ENCODE measurements around the gene JADE1.
A peak's percentile ranks its signal among the peaks of the same experiment; 100 is the strongest.

Gene JADE1

DNA sequence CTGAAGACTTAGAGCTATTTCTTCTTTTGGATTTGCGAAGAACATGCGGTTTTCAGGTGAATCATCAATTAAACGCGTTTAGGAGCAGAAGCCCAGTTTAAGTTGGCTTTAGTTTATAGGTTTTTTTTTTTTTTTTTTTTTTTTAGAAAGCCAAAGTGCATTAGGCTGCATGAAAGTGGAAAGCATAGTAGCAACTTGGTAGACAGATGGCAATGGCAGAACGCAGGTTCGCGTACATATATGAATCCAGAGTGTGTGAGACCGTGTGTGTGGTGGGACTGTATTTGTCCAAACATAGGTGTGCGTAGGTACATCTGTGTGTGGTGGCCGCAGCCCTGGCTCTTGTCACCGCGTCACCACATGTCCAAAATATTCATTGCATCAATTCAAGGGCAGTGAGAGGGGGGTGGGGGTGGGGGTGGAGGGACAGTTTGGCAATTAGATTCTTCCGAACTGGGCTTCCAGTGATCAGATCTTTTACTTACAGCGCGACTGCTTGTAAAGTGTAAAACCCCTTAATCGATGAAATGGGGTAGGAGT lies 901 bp downstream of the JADE1 start:
- no peak for DNase-seq (ENCODE audit: low read depth in 2 of 2, low spot score in 1 of 2)

DNA sequence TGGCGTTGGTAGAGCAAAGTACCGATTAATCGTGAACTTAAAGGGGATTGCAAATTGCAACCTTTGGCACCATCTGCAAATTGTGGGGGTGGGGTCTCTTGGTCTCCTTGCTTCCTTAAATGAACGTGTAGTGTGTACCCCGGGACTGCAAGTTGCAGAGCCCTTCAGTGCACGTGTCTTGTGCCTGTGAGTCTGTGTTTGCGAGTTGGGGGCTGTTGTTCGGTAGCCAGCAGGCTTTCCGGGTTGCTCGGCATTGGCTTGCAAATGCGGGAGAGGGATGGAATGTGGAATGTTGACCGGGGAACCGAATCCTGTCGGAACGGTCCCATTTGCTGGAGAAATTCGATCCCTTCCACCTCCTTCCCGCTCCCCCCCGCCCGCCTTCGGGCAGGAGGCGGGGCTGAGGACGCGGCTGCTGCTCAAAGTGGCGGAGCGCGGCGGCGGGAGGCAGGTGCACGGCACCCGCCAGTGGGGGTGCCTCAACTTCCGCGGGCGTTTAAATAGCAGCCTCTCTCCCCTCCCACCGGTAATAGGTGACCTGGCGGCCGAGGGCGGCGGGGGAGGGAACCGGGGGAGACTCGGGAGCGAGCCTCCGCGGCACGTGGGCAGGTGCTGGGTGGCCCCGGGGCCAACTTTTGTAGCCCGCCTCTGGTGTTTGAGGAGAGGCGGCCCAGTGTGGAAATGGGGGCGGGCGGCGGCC lies 1.5 kb downstream of the JADE1 start:
- peak; percentile 55 to 68 for DNase-seq (ENCODE audit: low read depth in 2 of 2, low spot score in 1 of 2)

DNA sequence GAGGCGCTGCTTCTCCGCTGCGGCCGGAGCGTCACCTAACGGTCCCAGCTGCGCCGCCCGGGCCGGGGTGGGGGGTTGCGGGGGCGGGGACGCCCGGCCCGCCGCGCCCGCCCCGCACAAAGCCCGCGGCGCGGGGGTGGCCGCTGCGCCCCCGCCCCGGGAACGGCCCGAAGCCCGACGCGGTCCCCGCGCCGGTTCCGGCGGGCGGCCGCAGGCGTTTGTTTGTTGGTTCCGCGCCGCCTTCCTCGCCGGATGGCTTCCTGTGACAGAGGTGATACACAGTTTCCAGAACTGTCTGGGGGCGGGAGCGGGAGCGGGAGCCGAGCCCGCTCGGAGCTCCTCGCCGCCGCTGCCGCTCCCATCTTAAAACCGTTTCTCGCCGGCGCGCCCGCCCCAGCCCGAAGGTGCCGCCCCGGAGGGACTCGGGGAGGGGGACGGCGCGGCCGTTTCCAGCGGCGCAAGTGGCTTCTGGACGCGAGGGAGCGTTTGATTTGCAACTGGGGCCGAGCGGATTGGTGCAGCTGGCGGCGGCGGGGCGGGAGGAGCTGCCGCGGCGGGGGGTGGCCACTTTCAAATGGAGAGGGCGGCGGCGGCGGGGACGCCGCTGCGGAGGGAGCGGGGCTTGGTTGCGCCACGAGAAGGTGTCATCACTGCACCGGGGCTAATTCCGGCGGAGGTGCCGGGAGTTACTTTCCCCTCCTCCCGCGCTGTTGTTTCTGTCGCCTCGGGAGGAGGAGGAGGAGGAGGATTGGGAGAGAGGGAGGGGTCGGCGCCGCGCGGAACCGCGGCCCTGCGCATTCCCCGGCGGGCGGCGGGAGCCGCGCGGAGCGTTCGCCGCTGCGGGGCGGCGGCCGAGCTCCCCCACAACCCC lies 2.3 kb downstream of the JADE1 start:
- peak; percentile 66 to 71 for DNase-seq (ENCODE audit: low read depth in 2 of 2, low spot score in 1 of 2)

DNA sequence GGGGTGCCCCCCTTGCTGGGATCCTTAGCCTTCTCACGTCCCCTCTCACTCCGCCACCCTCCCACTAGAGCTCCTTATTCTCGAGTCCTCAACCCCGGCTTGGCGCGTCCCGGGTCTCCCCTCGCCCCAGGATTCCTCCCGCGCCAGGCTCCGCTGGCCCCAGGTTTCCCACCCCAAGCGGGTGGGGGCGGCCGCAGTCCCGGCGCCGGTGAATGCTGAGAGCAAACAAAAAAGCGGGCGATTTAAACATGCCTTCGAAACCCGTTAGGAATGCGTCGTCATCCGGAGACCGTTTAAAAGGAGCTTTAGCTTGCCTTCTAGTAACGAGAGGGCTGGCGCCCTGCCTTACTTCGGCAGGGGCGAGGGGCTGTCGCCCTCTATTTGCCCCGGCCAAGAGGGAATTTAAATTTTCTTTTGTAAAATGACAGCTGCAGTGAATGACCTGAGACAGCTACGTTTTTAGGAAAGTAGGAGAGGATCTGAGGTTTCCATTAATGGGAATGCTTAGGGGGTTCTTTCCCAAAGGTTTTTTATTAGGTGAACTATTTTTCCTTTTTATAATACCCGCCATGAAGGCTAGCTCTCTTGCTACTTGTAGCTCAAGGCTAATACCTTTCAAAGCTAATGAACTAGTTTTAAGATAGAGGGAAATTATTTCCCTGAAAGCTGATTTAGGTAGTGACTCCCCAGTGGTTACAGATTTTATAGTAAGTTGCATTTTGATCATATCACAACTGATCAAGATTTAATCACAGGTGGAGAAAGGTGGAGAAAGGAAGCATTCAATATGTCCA lies 3.1 kb downstream of the JADE1 start:
- no peak for DNase-seq (ENCODE audit: low read depth in 2 of 2, low spot score in 1 of 2)

DNA sequence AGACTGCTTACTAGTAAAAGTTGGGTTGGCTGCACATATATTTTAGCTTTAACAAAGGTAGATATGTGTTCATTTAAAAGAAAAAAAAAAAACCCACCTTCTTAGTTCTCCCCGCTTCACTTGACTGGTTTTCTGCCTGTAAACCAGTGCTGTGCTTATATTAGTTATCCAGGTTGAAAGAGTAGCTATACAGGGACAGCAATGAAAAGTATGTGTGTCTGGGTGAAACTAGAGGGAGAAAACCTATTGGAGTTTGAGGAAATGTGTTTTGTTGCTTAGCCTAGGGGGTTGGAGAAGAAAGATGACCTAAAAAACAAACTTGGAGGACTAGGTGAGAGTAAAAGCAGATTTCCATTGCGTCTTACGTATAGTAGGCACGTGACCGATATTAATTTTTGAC lies 4.5 kb downstream of the JADE1 start:
- no peak for DNase-seq (ENCODE audit: low read depth in 2 of 2, low spot score in 1 of 2)

DNA sequence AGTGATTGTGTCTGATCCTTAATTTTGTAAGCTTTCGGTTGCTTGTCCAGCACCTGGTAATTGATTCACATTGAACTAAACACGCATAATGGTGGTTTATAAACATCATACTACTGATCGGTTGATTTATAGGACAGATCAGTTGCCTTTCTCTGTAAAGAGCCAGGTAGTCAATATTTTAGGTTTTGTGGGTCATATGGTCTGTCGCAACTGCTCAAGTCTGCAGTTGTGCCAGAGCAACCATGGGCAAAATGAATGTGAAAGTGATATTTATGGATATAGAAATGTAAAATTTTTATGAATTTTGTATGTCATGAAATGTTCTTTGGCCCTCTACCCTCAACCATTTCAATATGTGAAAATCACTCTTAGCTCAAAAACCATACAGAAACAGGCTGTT lies 8.9 kb downstream of the JADE1 start:
- no peak for DNase-seq (ENCODE audit: low read depth in 2 of 2, low spot score in 1 of 2)

DNA sequence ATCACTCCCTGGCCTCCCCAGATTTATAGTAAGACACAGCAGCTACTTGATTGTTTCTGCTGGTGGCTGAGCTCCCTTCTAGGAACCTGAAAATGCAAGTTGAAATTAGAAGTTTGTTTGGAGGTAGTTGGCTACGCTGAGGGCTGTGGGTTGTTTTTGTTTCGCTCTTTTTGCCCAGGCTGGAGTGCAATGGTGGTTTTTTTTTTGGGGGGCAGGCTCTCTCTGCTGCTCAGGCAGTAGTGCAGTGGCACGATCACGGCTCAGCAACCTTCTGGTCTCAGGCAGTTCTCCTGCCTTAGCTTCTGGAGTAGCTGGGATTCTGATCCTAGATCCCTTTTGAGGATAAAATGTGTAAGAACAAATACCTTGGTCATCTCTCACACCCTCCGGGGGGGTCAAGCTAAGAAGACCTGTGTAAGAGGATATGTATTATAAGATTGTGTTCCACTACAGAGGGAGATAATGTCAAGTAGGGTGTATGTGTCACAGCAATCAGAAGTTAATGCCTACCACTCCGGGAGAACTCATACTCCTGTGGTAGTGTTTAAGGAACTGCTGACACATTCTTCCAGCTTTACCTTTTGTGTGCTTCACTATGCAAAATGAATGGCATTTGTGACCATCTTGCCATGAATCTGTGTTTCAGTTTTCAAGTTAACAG lies 9.7 kb downstream of the JADE1 start:
- DNase-seq (ENCODE audit: low read depth in 2 of 2, low spot score in 1 of 2): no peak

DNA sequence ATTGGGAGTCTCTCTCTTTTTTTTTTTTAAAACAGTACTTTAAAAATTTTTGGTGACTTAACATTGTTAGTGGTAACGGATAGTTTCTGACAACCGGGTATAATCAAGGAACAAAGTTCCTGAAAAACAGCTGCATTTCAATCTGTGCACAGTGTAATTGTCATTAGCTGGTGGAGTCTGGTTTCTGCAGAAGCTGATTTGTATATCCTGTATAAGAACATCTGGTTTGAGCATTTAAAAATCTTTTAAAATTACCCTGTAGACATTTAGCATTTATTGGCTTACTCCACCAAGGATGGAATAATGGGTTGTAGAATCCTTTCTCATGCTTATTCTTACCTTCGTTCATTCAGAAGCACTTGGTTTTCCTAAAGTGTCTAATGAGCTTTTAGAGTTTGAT lies 11.2 kb downstream of the JADE1 start:
- no peak for DNase-seq (ENCODE audit: low read depth in 2 of 2, low spot score in 1 of 2)

DNA sequence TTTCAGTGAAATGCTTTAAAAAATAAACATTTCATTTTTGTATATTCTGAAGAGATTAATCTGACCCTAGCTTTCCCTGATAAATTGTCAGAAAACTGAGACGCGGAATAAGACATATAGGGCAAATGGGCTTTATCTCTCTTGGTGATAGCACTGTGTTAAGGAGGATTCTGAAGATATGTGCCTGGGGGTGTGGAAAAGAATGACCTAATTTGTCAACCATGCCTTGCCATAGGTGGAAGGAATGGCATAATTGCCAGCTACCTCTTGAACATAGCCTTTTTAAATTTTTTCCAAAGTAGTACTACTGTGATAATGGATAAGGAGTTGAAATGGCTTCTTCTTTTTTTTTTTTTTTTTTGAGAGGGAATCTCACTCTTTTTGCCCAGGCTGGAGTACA lies 11.7 kb downstream of the JADE1 start:
- no peak for DNase-seq (ENCODE audit: low read depth in 2 of 2, low spot score in 1 of 2)

DNA sequence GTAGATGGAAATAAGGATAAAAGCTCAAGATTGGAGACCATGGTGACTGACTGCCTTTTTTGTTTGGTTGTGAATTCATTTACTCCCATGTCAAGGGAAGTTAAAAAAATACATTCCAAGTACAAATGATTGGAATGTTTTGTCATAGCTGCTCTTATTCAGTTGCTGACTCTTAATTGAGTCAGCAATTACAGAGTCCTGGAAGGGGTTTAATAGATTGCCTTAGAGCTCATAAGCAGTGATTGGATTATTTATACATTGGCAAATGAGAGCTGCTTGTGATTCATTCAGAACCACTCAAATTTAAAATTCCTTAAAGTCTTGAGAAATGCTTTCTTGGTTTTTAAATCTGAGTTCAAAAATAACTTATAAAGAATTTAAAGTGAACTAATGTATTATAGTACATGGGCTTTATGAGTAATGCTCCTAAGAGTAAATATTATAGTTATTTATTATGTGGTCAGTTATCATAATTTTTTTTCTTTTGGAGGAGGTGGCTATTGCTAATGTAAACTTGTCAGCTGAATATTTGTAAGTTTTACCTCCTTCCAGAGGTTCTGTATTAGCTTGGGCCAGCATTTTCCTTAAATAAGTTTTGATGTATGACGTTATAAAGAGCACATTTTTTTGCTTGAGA lies 13.6 kb downstream of the JADE1 start:
- no peak for DNase-seq (ENCODE audit: low read depth in 2 of 2, low spot score in 1 of 2)

DNA sequence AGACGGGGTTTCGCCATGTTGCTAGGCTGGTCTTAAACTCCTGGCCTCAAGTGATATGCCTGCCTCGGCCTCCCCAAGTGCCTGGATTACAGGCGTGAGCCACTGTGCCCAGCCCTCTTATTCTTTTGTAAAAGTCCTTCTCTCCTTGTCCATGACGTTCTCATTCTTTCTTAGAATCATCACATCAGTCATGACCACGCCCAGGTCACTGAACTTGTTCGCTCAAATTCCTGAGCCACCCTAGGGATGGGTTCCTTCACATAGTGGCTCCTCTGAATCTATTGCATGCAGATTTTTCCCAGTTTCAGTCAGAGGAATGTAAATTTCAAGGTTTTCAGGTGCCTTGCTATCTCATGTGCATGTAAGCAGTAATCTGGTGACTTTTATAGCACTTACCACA lies 15.7 kb downstream of the JADE1 start:
- DNase-seq (ENCODE audit: low read depth in 2 of 2, low spot score in 1 of 2): no peak

DNA sequence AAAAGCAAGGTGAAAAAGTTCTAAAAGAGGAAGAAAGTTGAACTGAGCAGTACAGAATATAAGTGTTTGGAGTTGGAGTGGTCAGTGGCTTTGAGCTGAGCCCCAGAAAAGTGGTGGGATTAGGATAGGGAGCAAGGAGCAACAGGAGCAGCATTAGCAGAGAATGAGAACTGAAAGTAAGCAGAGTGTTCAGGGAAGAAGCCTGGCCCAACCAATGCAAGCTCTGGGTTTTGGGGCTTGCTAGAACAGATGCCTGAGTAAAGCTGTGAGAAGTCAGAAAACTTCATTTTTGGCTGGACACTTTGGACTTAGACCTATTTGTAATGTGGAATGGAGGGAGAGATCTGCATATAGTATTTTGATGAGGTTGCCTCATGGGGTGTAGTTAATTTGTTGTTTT lies 17.8 kb downstream of the JADE1 start:
- no peak for DNase-seq (ENCODE audit: low read depth in 2 of 2, low spot score in 1 of 2)

DNA sequence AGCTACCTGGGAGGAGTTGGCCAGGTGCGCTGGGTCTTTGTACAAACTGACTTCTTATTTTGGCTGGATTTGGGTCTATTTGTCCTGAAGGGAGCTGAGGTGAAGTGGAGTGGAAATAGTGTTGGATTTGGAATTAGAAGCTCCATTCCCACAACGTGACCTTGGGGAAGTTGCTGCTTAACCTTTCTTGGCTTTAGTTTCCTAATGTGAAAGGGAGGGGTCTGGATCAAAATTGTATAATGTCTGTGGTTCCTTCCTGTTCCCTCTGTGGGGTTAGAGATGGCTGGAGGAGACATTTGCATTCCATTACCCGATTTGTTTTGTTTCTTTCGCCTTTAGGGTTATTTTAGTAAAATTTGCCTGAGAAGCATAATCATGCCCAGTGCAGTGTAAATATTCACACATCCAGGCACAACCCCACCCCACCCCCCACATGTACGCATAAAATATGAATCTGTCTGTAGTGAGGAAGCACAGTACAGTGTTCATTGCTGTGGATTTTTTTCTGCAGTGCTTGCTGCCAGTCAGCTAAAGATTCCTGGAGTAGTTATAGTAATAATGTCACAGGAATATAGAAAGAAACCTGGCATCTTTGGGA lies 21.5 kb downstream of the JADE1 start:
- DNase-seq (ENCODE audit: low read depth in 2 of 2, low spot score in 1 of 2): no peak

DNA sequence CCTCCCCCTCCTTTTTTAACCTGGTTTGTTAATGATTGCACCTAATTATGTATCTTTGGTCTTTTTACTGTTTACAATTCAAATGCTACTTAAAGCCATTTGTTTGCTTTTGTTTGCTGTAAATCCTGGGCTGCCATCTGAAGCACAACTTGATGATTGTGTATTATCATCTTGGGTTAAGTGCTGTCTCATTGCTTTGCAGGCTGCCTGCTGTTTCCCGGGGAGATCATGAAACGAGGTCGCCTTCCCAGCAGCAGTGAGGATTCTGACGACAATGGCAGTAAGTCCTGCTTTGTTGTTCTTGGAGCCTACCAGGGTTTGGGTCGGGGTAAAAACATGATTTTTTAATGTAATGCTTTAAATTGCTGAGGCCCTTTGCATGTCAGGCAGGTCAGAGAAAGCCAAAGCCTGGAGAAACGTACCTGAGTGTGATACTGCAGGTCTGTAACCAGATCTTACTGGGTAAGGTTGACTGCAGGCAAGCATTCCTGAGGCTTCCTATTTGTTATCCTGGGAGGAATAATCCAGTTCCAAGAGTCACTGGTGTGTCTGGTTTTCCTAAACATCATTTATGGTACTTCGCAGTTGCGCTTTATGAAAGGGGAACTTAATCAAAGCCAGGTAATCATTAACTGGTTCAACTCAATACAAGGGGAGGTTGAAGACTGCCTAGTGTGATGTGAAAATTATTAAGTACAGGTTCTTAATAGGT lies 22.2 kb downstream of the JADE1 start:
- DNase-seq (ENCODE audit: low read depth in 2 of 2, low spot score in 1 of 2): no peak

DNA sequence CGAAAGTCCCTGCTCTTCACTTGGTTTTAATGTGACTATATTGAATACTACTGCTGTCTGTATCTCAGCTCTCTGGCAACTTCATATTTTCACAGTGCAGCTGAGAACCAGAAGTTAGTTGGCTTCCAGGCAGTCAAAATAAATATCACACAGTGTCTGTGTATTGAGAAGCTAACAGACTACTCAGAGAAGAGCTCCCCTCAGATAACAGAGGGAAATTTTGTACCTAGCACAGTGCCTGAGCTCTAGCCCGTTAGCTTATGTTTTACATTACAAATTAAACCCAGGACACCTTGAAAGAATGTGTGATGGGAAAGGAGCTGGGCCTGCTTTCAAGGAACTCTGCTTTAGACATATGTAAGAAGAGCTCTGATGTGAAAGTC lies 22.7 kb downstream of the JADE1 start:
- no peak for DNase-seq (ENCODE audit: low read depth in 2 of 2, low spot score in 1 of 2)

DNA sequence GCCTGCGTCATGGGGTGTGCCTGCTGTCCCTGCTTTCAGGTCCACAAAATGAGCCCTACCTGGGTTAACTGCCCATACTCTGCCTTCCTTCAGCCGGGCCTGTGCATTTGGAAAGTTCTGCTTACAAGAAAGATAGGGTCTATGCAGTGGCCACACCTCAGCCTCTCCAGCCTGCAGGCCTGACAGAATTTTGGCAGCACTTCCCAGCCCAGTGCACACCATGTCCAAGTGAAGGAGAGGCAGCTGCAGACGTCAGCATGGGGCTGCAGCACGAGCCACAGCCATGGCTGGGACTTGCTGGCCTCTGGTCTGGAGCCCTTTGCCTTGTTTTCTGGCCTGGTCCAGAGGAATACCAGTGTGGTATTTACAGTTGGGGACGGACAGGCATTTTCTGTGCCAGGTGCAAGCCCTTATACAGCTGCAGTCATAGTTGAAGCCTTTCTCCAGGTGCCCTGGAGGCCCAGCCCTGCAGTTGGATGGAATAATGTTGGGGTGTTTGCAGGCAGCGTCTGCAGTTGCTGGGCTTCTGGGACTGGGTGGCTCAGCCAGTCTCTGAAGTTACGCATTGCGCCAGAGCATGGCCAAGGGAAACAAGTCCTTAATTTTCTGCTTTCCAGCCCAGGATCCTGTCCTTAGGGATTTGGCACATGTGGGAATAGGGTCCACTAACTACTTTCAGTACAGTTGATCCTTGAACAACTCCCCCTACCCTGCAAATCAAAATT lies 26.2 kb downstream of the JADE1 start:
- DNase-seq (ENCODE audit: low read depth in 2 of 2, low spot score in 1 of 2): no peak

DNA sequence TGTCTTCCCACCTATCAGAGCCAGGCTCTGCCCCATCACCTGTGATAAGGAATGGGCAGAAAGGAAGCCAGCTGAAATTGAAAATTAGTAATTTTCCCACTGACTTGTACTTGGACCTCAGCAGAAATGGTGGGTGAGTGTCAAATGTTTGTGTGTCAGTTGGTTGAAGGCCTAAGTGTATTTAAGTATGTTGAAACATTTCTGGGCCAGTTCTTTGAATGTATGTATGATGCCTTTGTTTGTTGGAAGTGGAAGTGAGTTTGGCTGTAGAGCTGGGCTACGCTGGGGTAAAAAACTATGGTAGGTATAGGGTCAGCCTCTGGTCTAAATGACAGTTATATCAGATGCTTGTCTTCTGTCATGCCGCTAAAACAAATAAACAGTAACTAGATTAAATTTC lies 27.7 kb downstream of the JADE1 start:
- no peak for DNase-seq (ENCODE audit: low read depth in 2 of 2, low spot score in 1 of 2)

DNA sequence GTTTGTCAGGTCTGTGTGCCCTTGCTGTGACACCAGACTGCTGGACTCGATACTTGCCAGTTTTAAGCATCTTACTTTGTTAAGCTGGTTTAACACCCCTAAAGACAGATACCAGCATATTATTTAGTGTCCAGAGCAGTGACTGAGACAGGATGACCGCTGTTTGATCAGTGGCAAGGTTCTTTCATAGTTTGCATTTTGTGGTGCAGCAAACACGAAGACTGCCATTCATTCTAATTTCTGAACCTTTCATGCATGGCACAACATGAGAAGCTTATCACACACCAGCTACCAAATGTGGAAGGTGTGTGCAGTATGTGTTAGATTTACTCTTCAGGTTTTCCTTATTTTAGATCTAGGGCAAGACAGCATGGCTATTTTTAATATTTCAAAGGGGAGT lies 28.2 kb downstream of the JADE1 start:
- DNase-seq (ENCODE audit: low read depth in 2 of 2, low spot score in 1 of 2): no peak

DNA sequence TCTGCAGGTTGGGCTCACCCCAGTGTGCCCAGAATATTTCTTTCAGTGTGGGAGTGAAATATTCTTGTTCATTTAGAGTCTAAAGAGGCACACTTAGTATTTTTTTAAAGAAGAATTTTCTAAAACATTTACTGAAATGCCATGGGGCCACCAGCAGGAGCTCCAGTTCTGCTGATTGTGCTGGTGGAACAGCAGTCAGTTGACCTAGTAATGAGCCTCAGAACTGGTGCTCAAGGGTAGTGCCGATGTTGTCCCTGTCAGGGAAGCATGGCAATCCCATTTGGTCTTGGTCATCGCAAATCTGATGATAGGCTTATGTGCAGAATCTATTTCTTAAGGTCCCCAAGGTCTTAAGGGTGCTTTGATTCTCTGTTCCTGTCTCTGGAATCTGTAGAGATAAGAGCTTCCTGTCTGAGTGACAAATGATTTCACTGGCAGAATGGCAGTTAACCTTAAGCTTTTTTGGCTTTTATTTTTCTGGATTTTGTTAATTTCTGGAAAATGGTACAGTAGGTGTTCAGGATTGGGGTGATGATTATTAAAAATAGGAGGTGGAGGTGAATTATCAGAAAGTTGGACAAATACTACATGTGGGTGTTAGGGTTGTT lies 31.3 kb downstream of the JADE1 start:
- no peak for DNase-seq (ENCODE audit: low read depth in 2 of 2, low spot score in 1 of 2)

Measured in stimulated activated CD8-positive, alpha-beta memory T cell treated with anti-CD3 and anti-CD28 coated beads, Interleukin-4, amount 100 ng/mL, for 4 hours (primary cell).